NCI-H187 treated with DMSO at 0.1 percent for 48 hours (cell line): ENCODE results near the gene RAD54L2.
"Not testable (repeated sequence)": the region's sequence is repeated elsewhere in the genome, so short reads cannot be mapped to it uniquely, and the experiment has no call there.

Experiments used
- DNase-seq: peaks from one replicate; lab custom pipeline; 2025; lab: John Stamatoyannopoulos, UW

RAD54L2 gene

DNA sequence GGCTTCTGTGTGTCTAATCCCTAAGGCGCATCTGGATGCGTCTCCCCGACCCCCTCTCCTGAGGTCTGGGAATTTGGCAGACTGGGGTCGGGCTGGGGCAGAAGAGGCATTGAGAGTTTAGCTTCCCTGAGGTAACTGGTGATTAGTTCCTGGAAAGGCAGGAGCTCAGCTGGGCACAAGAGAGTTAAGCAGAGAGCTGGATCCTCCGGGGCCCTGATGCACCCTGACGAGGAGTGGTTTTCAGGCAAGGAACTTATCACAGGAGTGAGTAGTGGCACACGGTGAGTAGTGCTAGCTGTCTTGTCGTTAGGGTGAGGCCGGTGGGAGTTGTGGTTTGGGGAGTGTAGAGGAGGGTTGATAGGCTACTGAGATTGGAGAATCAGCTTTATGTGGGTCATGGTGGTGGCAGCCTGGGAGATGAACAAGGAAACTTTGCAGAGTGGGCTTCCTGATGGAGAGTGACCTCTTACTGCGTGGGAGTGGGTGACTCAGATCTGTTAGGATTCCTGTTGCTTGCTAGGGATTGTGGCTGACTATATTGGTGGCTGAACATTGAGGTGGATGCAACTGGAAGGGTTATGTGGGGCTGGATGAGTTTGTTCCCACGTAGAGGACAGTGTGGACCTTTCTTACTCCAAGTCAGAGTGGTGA is 897 bp downstream of the RAD54L2 start:
- DNase-seq = no peak

GRCh38 chr3:51542596-51542995 is 4.1 kb downstream of the RAD54L2 start:
- DNase-seq = not testable (repeated sequence)

DNA sequence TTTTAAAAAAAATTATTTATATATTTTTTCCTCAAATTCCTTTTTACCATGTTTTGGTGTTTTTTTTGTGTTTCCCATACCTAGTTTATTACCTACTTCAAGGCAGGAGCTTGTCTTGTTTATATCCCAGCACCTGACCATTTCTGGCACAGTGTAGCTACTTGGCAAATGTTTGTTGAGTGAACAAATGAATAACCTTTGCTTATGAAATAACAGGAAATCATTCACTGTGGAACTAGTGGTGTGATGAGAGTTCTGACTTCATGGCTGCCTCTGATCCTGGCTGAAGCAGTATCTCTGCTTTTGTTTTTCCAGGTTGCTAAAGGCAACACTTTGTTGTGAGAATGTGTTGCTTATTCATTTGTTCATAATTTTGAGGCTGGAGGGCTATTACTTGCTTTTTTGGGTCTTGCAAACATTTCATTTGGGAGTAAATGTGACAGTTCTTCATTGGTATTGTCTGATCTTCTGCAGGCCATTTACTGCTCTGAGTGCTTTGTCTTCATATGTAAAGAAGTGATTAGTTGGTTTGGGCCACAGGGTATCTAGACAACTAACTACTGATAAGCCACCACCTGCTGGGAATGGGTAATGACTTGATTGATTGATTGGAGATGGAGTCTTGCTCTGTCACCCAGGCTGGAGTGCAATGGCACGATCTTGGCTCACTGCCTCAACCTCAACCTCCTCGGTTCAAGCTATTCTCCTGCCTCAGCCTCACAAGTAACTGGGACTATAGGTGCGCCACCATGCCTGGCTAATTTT is 5.7 kb downstream of the RAD54L2 start:
- DNase-seq = no peak

GRCh38 chr3:51547274-51547673 is 8.8 kb downstream of the RAD54L2 start:
- no peak for DNase-seq

GRCh38 chr3:51549311-51549710 is 10.8 kb downstream of the RAD54L2 start:
- no peak for DNase-seq

DNA sequence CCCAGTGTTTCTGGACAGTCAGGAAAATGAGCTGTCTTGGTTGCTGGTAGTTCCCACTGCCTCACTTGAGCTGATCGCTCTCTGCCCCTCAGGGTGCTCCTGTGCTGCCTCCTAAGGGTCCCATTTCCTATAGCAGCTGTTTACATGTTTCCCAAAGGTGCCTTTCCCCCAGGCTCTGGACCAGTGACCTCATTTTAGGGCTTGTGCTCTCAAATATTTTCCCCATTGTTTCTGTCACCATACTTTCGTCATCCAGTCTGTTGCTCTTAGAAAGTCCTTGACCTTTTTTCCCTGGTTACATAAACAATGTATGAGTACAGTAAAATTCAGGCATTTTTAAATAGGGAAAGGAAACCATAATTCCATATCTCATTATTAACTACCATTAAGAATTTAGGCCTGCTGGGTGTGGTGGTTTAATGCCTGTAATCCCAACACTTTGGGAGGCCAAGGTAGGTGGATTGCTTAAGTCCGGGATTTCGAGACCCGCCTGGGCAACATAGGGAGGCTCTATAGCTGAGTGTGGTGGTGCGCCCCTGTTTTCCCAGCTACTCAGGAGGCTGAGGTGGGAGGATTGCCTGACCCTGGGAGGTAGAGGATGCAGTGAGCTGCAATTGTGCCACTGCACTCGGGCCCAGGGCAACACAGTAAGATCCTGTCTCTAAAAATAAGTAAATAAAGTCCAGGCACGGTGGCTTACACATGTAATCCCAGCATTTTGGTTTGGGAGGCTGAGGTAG is 11.7 kb downstream of the RAD54L2 start:
- no peak for DNase-seq

- no peak for DNase-seq
Measured at GRCh38 chr3:51557993-51558392, 19.5 kb downstream of the RAD54L2 start.

- no peak for DNase-seq
Measured at GRCh38 chr3:51559411-51559888, 20.9 kb downstream of the RAD54L2 start.

GRCh38 chr3:51559961-51560360 is 21.4 kb downstream of the RAD54L2 start:
- DNase-seq = no peak

DNA sequence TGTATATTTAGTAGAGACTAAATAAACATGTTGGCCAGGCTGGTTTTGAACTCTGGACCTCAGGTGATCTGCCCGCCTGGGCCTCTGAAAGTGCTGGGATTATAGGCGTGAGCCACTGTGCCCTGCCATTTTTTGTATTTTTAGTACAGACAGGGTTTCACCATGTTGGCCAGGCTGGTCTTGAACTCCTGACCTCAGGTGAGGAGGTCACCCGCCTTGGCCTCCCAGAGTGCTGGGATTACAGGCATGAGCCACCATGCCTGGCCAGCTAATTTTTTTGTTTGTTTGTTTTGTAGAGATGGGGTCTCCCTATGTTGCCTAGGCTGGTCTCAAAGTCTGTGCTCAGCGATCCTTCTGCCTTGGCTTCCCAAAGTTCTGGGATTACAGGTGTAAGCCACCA is 23.9 kb downstream of the RAD54L2 start:
- not testable (repeated sequence) for DNase-seq

DNA sequence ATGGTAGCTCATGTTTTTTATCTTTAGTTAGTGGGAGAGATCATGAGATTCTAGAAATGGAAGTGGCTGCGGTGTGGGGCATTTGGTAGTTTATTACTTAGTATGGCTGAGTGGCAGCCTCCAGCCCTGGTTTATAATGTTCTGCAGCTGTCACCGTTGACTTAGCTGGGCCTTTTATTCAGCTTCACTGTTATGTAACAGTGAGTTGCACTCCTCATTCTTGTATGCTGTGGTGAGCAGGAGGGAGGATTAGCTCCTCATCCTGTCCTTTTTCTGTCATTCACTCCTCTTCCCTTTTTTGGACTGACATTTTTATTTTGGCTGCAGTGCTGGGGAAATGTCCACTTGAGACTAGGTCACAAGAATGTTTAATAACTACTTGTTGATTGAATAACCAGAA is 29.5 kb downstream of the RAD54L2 start:
- DNase-seq = no peak

GRCh38 chr3:51568996-51569395 is 30.5 kb downstream of the RAD54L2 start:
- DNase-seq = no peak

DNA sequence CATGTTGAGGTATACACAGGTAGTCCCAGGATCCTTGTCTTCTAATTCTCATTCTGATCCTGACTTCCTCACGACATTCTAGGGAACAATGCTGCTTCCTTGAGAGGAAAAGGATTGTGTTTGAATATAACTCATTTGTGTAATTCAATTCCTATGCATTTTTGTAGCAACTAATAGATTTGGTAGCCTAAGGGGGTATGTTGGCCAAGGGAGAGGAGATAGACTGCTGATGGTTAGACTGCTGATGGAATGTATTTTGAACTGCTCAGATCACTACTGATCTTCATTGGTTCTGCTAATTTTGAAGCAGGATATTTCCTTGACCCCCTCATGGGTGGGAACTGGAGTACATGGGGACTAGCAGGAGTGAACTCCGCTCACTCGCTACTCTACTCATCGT is 39.7 kb downstream of the RAD54L2 start:
- DNase-seq = no peak

GRCh38 chr3:51580418-51580817 is 41.9 kb downstream of the RAD54L2 start:
- DNase-seq = no peak

- DNase-seq = no peak
Measured at GRCh38 chr3:51581524-51581923, 43.0 kb downstream of the RAD54L2 start.

GRCh38 chr3:51585197-51585596 is 46.7 kb downstream of the RAD54L2 start:
- DNase-seq = no peak

- no peak for DNase-seq
Measured at GRCh38 chr3:51585871-51586270, 47.4 kb downstream of the RAD54L2 start.
